Neuronal stem cell (in vitro differentiated cells): ENCODE data around the gene TMEM165.

Experiments
- DNase-seq: peaks from one replicate; pipeline ENCODE4 v3.0.0-alpha.2; 2013; ENCODE audit warnings: low spot score
- H2AFZ ChIP-seq: one replicate; pipeline ENCODE4 v1.6.1; 2013; ENCODE audit warnings: mild to moderate bottlenecking, low read length, inconsistent platforms
- H2AK5ac ChIP-seq: 2 replicates; pipeline ENCODE4 v1.6.1; 2013; ENCODE audit warnings: low read depth, mild to moderate bottlenecking, inconsistent platforms, low read length, moderate library complexity, mixed read lengths
- H2BK120ac ChIP-seq: 2 replicates; pipeline ENCODE4 v1.6.1; 2013; ENCODE audit warnings: low read depth, mild to moderate bottlenecking, inconsistent platforms, low read length, moderate library complexity, mixed read lengths
- H2BK12ac ChIP-seq: one replicate; pipeline ENCODE4 v1.6.1; 2013; ENCODE audit warnings: low read length, inconsistent platforms
- H2BK15ac ChIP-seq: 2 replicates; pipeline ENCODE4 v1.6.1; 2013; ENCODE audit warnings: mild to moderate bottlenecking, low read length, inconsistent platforms, mixed read lengths
- H2BK5ac ChIP-seq: one replicate; pipeline ENCODE4 v1.6.1; 2013; ENCODE audit warnings: inconsistent platforms, mild to moderate bottlenecking, low read length, moderate library complexity
- H3K14ac ChIP-seq: one replicate; pipeline ENCODE4 v1.6.1; 2013; ENCODE audit warnings: low read length, inconsistent platforms
- H3K18ac ChIP-seq: 2 replicates; pipeline ENCODE4 v1.6.1; 2013; ENCODE audit warnings: low read length, inconsistent platforms
- H3K23ac ChIP-seq: 2 replicates; pipeline ENCODE4 v1.6.1; 2013; ENCODE audit warnings: low read depth, mild to moderate bottlenecking, mixed read lengths, low read length, inconsistent platforms; ENCODE audit not compliant: poor library complexity
- H3K27ac ChIP-seq: replicated peaks from 3 replicates; pipeline ENCODE4 v1.5.1; 2013; ENCODE audit warnings: low read length, inconsistent platforms
- H3K27me3 ChIP-seq, 3 experiments: 2 replicates each; pipeline ENCODE4 v1.6.1; 2013; ENCODE audit warnings: low read length in 3 of 3, mild to moderate bottlenecking in 2 of 3, inconsistent platforms in 1 of 3, low read depth in 1 of 3, mixed read lengths in 1 of 3, moderate library complexity in 1 of 3; ENCODE audit not compliant: control insufficient read depth in 3 of 3, insufficient read depth in 3 of 3
- H3K36me3 ChIP-seq, 2 donors: replicated peaks in 1 of 2; 2 replicates each; pipeline ENCODE4 v1.6.1; 2013; ENCODE audit warnings: low read length in 2 of 2; ENCODE audit not compliant: control insufficient read depth in 2 of 2, insufficient read depth in 2 of 2
- H3K4ac ChIP-seq: 2 replicates; pipeline ENCODE4 v1.6.1; 2013; ENCODE audit warnings: inconsistent platforms, mild to moderate bottlenecking, low read length, moderate library complexity
- H3K4me1 ChIP-seq, 2 donors: 1 replicate in 1 of 2; 2 replicates in 1 of 2; pipeline ENCODE4 v1.6.1; 2013; ENCODE audit warnings: low read length in 2 of 2, low read depth in 1 of 2; ENCODE audit not compliant: control insufficient read depth in 2 of 2, insufficient read depth in 1 of 2
- H3K4me2 ChIP-seq: one replicate; pipeline ENCODE4 v1.6.1; 2013; ENCODE audit warnings: mild to moderate bottlenecking, low read length, inconsistent platforms; ENCODE audit not compliant: insufficient read depth, poor library complexity, severe bottlenecking
- H3K4me3 ChIP-seq, 2 donors: 2 replicates each; pipeline ENCODE4 v1.5.1; 2013; ENCODE audit warnings: low read length in 2 of 2, mild to moderate bottlenecking in 2 of 2, inconsistent platforms in 1 of 2, moderate library complexity in 1 of 2
- H3K79me1 ChIP-seq: one replicate; pipeline ENCODE4 v1.6.1; 2013; ENCODE audit warnings: low read depth, mild to moderate bottlenecking, inconsistent platforms, low read length, moderate library complexity
- H3K9ac ChIP-seq: one replicate; pipeline ENCODE4 v1.6.1; 2013; ENCODE audit warnings: mild to moderate bottlenecking, low read depth, low read length, inconsistent platforms; ENCODE audit not compliant: poor library complexity
- H3K9me3 ChIP-seq, 2 donors: replicated peaks in 1 of 2; 2 replicates each; pipeline versions ENCODE3 to v1.6.1; 2013; ENCODE audit warnings: low read length in 2 of 2, mild to moderate bottlenecking in 2 of 2, inconsistent platforms in 1 of 2, low read depth in 1 of 2, mixed read lengths in 1 of 2, moderate library complexity in 1 of 2; ENCODE audit not compliant: control insufficient read depth in 2 of 2, insufficient read depth in 1 of 2
- H4K8ac ChIP-seq: one replicate; pipeline ENCODE4 v1.6.1; 2013; ENCODE audit warnings: low read depth, mild to moderate bottlenecking, inconsistent platforms, low read length, moderate library complexity
- H4K91ac ChIP-seq: one replicate; pipeline ENCODE4 v1.6.1; 2013; ENCODE audit warnings: low read length, low read depth, mild to moderate bottlenecking, inconsistent platforms; ENCODE audit not compliant: poor library complexity
- WGBS, 2 donors: extraction: QIAGEN DNeasy Blood & Tissue Kit; methylation state at CpG; one replicate each; pipeline ENCODE4 v1.1.7; 2013; ENCODE audit warnings: missing lambda C conversion rate in 2 of 2, mixed read lengths in 1 of 2; ENCODE audit not compliant: insufficient read length in 2 of 2, insufficient replicate concordance in 1 of 2; ENCODE audit errors: extremely low coverage in 2 of 2; 5-methylcytosine and 5-hydroxymethylcytosine counted together

TMEM165 gene

DNA sequence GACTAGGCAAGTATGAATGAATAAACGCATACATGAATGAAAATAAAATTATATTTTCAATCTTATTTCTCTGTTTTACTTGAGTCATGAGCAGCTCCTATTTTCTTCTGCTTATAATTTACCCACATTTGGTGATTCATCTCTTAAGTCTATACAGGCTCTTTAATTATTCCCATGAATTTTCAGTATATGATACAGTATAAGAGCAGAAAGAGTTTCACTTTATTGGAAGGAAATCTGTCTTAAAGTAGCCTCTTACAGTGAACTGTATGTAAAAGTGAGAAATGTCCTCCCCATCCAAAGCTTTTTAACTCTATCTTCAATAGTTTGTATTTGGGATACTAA lies 50.8 kb downstream of the TMEM165 start:
- H2BK5ac ChIP-seq: no peak overlapping the region
- no peaks in the 10 kb centered on the region for H3K9me3 ChIP-seq
- H3K36me3 ChIP-seq: peaks cover 5 to 97% of the 10 kb centered on the region in 2 donors
- H3K9ac ChIP-seq: no peak overlapping the region
- no peaks in the 10 kb centered on the region for H3K27me3 ChIP-seq
- no peak overlapping the region for H3K27ac ChIP-seq
- H4K8ac ChIP-seq: no peak overlapping the region
- no peak overlapping the region for H3K14ac ChIP-seq
- no CpG with 5 or more reads among the region's 1 CpG for WGBS, 2 donors
- no peak overlapping the region for H3K4me3 ChIP-seq
- no peak overlapping the region for H2AK5ac ChIP-seq
- no peak overlapping the region for H3K4ac ChIP-seq
- no peak overlapping the region for H2AFZ ChIP-seq
- no peak overlapping the region for H3K23ac ChIP-seq
- H2BK12ac ChIP-seq: no peak overlapping the region
- no peak overlapping the region for H3K4me2 ChIP-seq
- no peak overlapping the region for H2BK120ac ChIP-seq
- H2BK15ac ChIP-seq: no peak overlapping the region
- no peaks in the 10 kb centered on the region for H3K79me1 ChIP-seq
- H4K91ac ChIP-seq: no peak overlapping the region
- no peak overlapping the region for H3K18ac ChIP-seq
- no peak for DNase-seq
- no peaks in the 10 kb centered on the region for H3K4me1 ChIP-seq

DNA sequence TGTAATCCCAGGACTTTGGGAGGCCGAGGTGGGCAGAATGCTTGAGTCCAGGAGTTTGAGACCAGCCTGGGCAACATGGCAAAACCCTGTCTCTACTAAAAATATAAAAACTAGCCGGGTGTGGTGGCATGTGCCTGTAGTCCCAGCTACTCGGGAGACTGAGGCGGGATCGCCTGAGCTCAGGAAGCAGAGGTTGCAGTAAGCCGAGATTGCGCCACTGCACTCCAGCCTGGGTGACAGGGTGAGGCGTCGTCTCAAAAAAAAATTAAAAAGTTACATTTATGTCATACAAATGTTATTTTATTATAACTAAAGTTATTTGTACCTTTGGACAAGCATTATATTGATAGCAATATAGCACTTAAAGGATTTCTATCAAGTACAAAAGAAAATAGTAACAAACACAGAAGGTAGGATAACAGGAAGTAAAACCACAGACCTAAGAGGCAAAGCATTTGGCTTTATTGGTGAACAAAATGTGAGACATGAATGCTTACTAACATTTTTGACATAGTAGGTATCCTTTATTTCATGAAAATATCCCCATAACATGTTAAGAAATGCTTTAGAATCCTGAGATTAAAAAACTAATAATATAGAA lies 51.5 kb downstream of the TMEM165 start:
- Histone ChIP-seq H3K4me3 (no peak overlapping the region), H2BK120ac (no peak overlapping the region), H3K23ac (no peak overlapping the region), H3K79me1 (no peaks in the 10 kb centered on the region), H3K27ac (no peak overlapping the region), H3K27me3 (no peaks in the 10 kb centered on the region), H4K91ac (no peak overlapping the region), H3K4ac (no peak overlapping the region), H3K18ac (no peak overlapping the region), H3K9ac (no peak overlapping the region), H2AFZ (no peak overlapping the region), H3K4me1 (no peaks in the 10 kb centered on the region), H2BK5ac (no peak overlapping the region), H2BK12ac (no peak overlapping the region), H3K4me2 (no peak overlapping the region), H2AK5ac (no peak overlapping the region), H4K8ac (no peak overlapping the region), H3K36me3 (peaks cover 5 to 97% of the 10 kb centered on the region in 2 donors), H3K9me3 (no peaks in the 10 kb centered on the region), H2BK15ac (no peak overlapping the region), H3K14ac (no peak overlapping the region)
- WGBS, 2 donors: no CpG with 5 or more reads among the region's 9 CpGs
- DNase-seq: no peak

DNA sequence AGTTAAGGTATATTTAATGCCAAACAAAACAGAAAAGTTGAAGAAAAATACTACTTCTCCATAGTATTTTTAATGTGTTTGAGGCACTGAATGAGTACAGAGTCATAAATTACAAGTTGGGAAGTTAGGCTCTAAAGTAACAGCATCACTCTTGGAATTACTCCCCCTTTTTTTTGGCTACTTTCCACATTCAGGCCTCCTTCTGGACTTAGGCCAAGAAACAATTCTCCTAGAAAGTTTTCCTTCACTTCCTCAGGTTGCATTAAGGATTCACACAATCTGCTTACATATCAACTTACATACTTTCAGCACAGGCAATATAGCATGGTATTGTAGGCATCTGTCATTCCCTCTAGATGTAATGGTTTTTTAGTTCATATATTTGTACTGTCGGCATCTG lies 52.1 kb downstream of the TMEM165 start:
- Histone ChIP-seq H3K4me1 (no peaks in the 10 kb centered on the region), H4K8ac (no peak overlapping the region), H4K91ac (no peak overlapping the region), H2BK12ac (no peak overlapping the region), H3K36me3 (peaks cover 5 to 97% of the 10 kb centered on the region in 2 donors), H3K14ac (no peak overlapping the region), H3K4me2 (no peak overlapping the region), H3K27ac (no peak overlapping the region), H2BK5ac (no peak overlapping the region), H3K79me1 (no peaks in the 10 kb centered on the region), H3K23ac (no peak overlapping the region), H3K18ac (no peak overlapping the region), H2BK120ac (no peak overlapping the region), H3K27me3 (no peaks in the 10 kb centered on the region), H2AFZ (no peak overlapping the region), H2AK5ac (no peak overlapping the region), H3K4me3 (no peak overlapping the region), H3K4ac (no peak overlapping the region), H3K9ac (no peak overlapping the region), H3K9me3 (no peaks in the 10 kb centered on the region), H2BK15ac (no peak overlapping the region)
- DNase-seq: no peak
- WGBS, 2 donors: no CpG with 5 or more reads among the region's 1 CpG

DNA sequence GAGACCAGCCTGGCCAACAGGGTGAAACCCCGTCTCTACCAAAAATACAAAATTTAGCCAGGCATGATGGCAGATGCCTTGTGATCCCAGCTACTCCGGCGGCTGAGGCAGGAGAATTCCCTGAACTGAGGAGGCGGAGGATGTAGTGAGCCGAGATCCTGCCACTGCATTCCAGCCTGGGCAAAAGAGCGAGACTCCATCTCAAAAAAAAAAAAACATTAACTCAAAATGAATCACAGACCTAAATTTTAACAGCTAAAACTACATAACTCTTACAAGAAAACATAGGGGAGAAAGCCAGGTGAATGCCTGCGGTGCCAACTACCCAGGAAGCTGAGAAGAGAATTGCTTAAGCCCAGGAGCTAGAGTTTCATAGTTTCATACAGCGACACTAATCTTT lies 54.8 kb downstream of the TMEM165 start:
- no peaks in the 10 kb centered on the region for H3K79me1 ChIP-seq
- no peaks in the 10 kb centered on the region for H3K4me1 ChIP-seq
- H3K4me2 ChIP-seq: no peak overlapping the region
- no peak overlapping the region for H2BK120ac ChIP-seq
- H4K91ac ChIP-seq: no peak overlapping the region
- no peak overlapping the region for H2AFZ ChIP-seq
- H2BK15ac ChIP-seq: no peak overlapping the region
- no peaks in the 10 kb centered on the region for H3K9me3 ChIP-seq
- no peaks in the 10 kb centered on the region for H3K27me3 ChIP-seq
- H3K36me3 ChIP-seq: peaks cover 3 to 95% of the 10 kb centered on the region in 2 donors
- H4K8ac ChIP-seq: no peak overlapping the region
- no peak overlapping the region for H3K27ac ChIP-seq
- no peak overlapping the region for H3K23ac ChIP-seq
- DNase-seq: no peak
- no CpG with 5 or more reads among the region's 8 CpGs for WGBS, 2 donors
- H3K4ac ChIP-seq: no peak overlapping the region
- no peak overlapping the region for H2BK12ac ChIP-seq
- no peak overlapping the region for H2BK5ac ChIP-seq
- H2AK5ac ChIP-seq: no peak overlapping the region
- no peak overlapping the region for H3K14ac ChIP-seq
- no peak overlapping the region for H3K4me3 ChIP-seq
- no peak overlapping the region for H3K18ac ChIP-seq
- H3K9ac ChIP-seq: no peak overlapping the region
